GM21526 (cell line): ENCODE data around the gene ANKFY1.

Source experiments
- ATAC-seq: cut with Tn5 transposase; IDR thresholded peaks from one replicate; pipeline ENCODE4 v1.9.1; 2021; ENCODE audit warnings: moderate library complexity; ENCODE audit not compliant: unreplicated experiment, low FRiP score

Gene ANKFY1

DNA sequence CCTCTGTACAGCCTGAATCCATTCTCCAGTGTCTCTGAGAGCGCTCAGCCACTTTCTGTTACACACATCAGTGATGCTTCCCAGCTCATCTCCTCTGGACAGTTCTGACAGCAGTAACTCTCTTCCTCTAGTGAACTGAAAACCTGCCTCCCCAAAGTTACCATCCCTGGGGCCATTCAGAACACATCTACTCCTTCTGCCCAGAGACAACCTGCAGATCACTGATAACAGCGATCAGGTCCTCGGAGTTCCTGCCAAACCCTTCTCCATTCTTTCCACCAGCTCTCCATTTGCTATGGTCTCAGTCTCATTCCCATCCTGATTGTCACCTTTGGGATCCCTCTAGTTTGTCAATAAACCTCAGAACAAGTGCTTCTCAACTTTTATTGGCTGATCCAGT, 128.3 kb downstream of the ANKFY1 start:
- no peak for ATAC-seq

DNA sequence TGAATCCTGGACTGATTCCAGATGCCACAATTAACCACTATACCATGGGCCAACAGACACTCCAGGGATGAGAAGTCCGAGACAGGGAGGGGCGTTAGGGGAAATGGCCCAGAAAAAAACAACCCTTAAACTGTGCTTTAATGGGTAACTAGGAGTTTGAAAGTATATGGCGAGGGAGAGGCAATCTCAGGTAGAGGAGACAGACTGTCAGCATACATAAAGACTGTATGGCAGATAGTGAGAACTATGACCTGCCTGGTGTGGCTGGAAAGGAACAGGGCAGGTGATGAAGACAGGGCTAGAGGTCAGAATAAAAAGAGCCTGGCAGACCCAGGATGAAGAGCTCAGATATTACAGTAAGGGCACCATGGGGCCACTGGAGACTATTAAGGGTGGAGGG, 129.1 kb downstream of the ANKFY1 start:
- no peak for ATAC-seq

DNA sequence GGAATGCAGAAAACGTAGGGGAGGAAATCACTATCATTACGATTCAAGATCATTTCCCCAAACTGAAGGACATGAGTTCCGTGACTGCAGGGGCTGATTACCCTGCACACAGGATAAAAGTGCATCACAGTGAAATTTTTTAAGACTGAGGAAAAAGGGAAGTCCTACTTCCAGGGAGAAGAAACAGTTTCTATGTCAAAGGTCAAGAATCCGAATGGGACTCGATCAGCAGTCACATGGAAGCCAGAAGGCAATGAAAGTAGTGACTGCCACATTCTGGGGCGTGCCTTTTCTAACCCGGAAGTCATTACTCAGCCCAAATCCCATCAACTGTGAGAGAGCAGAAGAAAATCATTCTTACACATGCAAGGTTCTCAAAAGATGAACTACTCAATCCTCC, 133.1 kb downstream of the ANKFY1 start:
- ATAC-seq = no peak

DNA sequence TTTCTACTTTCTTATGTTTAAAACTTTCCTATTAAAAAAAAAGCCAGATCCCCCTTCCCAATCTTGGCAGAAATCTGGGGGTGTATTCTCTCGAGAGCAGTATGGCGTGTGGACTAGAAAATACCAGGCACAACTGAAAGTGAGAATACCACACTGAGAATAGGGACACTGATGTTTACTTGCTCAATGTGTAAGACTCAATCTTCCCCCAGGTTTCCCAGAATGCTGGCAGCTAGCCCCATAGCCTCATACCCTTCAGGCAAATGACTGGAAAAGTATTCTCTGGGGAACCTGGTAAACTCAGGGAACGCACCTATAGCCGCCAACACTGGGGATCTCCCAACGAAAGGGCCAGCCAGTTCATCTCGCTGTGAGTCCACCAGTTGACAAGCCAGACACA, 136.2 kb downstream of the ANKFY1 start:
- no peak for ATAC-seq

DNA sequence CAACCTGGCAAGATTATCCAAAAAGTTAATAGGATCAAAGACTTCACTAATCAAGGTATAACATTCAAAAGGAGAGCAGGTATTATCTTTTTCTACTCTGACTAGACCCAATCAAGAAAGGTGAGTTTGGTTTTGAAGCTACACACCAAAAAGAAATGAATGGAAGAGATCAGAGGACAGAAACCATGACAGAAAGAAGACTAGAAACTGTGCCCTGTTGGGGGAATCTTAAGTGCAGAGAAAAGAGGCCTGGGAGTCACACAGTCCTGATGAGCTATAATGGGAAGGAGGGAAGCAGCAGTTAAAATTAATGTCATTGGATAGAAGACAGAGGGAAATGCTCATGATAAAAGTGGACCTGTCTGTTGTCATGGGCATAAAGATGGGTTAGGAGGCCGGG, 138.2 kb downstream of the ANKFY1 start:
- no peak for ATAC-seq

DNA sequence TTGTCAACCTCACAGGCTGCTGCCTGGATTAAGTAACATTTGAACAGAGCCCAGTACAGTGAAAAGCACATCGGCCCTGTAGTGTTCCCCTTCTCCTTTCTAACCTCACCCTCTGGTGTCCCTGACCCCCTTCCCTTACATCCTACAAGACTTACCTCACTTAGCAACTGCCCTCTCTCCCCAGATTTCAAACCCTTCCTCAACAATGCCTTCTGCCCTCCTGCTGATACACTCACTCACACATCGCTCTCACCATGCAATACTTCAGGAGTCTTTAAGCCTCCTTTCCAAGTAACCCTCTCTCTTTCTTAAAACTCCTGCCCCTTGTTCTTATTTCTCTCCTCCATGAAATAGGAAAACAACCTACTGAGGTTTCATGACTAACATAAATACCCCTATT, 138.8 kb downstream of the ANKFY1 start:
- no peak for ATAC-seq

DNA sequence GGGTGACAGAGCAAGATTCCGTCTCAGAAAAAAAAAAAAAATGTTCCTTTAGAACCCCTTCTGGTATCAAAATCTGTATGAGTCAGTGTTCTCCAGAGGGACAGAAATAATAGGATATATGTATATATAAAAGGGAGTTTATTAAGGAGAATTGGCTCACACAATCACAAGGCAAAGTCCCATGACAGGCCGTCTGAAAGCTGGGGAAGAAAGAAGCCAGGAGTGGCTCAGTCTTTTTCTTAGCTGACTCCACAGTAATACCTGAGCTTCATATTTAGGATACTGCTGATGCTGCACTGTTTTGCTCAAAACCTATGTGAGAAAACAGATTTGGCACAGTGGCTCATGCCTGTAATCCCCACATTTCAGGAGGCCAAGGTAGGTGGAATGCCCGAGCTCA, 143.4 kb downstream of the ANKFY1 start:
- no peak for ATAC-seq

DNA sequence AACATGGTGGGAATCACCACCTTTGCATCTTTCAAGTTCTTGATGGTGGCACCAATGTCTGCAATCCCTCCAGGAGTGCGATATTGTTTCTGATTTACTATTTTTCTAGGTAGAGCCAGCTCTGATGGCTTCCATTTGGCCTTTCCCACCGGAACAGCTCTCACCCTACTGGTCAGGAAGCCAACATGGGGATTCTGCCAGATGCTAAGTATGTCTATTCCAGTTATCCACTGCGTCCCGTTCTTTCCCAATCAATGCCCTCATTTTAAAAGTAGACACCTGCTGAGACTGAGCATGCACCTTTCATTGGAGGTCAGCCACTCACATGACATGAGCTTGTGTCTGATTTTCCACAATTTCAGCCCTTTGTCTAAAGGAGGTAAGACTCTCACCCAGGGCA, 144.5 kb downstream of the ANKFY1 start:
- ATAC-seq = no peak

DNA sequence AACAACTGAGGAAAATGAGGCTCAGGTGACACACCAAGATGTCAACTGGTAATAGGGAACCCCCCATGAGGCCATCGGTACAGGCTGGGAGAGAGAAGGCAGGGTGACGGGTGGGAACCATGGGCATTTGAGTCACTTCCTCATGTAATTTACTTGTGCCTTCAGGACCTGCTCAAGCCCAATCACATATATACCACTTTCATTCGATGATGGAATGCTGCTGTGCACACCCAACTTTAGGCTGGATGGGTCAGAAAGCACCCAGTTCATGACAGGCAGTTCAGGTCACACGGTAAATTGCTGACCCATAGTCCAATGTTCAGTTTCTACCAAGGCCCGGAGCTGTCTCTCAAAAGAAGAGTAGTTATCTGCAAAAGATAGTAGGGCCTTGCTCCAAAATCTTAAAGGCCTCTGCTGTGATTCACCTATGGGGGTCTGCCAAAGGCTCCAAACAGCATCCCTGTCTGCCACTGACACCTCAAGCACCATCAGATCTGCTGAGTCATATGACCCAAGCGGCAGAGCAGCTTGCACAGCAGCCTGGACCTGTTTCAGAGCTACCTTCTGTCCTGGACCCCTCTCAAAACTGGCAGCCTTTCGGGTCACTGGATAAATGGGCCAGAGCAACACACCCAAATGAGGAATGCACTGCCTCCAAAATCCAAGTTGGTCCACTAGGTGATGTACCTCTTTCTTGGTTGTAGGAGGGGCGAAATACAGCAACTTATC, 145.6 kb downstream of the ANKFY1 start:
- ATAC-seq = no peak

DNA sequence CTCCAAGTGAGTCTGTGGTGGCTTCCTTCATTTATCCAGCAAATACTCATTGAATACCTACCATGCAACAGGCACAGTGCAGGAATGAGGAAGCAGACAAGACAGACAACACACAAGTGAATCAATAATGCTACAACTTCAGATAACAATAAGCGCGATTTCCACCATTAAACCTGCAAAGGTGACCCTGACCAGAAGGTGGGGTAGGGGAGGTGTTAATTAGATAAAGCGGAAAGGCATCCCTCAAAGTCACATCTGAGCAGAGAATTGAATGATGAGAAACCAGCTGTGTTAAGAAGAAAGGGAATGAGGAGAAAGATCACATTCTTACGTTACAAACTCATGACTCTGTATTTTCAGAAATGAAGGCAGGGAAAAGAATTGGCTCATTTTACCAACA, 147.3 kb downstream of the ANKFY1 start:
- no peak for ATAC-seq
